ENCODE data around the gene NXNL1.

NXNL1 gene

DNA sequence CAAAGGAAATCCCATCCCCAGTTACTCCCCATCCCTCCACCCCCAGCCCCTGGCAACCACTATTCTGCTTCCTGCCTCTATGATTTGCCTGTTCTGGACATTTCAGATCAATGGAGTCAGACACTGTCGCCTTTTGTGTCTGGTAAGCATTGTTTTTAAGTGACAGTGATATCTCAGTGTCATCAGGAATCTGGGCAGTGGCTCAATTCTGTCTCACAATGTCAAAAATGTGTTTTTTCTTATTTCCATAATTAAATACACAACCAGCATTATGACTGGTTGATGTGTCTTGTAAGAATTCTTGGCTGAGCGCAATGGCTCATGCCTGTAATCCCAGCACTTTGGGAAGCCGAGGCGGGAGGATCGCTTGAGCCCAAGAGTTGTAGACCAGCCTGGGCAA, 30.6 kb upstream of the NXNL1 start:
- no peaks in the 10 kb centered on the region for H3K9me3 Mint-ChIP-seq
- H3K4me1 Mint-ChIP-seq (ENCODE audit: low read depth) = peaks cover 21% of the 10 kb centered on the region
- intact Hi-C loops (cut with micrococcal nuclease) = no loop called here
- no peaks in the 10 kb centered on the region for H3K27me3 Mint-ChIP-seq
- no peak overlapping the region for H3K4me3 Mint-ChIP-seq
- no peak overlapping the region for H3K27ac Mint-ChIP-seq
- peaks cover 72% of the 10 kb centered on the region for H3K36me3 Mint-ChIP-seq (ENCODE audit: low read depth)

DNA sequence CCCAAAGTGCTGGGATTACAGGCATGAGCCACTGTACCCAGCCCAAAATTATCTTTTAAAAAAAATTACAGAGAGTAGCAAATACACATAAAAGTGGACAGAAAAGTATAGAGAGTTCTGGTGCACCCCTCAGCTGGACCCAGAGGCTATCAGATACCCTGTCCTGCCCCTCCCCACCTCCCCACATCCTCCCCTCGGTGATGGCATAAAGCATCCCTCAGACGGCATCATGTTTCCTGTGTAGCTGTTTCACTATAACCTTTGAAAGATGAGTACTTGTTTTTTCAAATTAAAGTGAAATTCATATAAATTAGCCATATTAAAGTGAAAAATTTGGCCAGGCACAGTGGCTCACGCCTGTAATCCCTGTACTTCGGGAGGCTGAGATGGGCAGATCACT, 29.7 kb upstream of the NXNL1 start:
- Mint-ChIP-seq H3K9me3 (no peaks in the 10 kb centered on the region), H3K27ac (no peak overlapping the region), H3K4me3 (no peak overlapping the region), H3K27me3 (no peaks in the 10 kb centered on the region), H3K36me3 (ENCODE audit: low read depth) (peaks cover 64% of the 10 kb centered on the region), H3K4me1 (ENCODE audit: low read depth) (peaks cover 19% of the 10 kb centered on the region)
- intact Hi-C loops (cut with micrococcal nuclease) = no loop called here

DNA sequence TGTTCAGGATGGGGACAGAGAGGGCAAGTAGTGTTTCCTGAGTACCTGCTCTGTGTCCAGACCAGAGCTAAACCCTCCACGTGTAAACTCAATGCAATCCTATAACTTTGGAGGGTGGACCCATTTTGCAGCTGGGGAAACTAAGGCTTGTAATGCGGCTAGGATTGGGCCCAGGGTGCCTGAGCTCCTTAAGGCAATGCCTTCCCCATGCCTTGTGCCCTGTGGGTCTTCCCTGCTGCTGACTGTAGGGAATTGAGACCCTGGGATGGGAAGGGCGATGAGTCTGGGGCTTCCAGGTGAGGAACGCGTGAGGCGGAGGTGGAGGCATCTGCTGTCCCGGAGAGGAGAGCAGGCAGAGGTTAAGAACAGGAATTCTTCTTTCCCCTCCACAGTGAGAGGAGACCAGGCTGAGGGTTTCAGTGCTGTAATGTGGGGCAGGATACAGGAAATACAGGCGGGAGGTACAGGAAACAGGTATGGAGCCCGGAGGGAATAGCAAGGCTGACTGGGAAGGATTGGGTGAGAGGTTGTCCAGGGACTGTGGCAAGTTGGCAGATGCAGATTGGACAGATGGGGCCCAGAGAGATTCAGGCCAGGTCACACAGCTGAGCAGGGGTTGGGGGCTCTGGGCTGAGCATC, 28.8 kb upstream of the NXNL1 start:
- Mint-ChIP-seq H3K27me3 (no peaks in the 10 kb centered on the region), H3K4me1 (ENCODE audit: low read depth) (peaks cover 19% of the 10 kb centered on the region), H3K27ac (no peak overlapping the region), H3K4me3 (no peak overlapping the region), H3K9me3 (no peaks in the 10 kb centered on the region), H3K36me3 (ENCODE audit: low read depth) (peaks cover 65% of the 10 kb centered on the region)
- intact Hi-C loops (cut with micrococcal nuclease) = no loop called here

DNA sequence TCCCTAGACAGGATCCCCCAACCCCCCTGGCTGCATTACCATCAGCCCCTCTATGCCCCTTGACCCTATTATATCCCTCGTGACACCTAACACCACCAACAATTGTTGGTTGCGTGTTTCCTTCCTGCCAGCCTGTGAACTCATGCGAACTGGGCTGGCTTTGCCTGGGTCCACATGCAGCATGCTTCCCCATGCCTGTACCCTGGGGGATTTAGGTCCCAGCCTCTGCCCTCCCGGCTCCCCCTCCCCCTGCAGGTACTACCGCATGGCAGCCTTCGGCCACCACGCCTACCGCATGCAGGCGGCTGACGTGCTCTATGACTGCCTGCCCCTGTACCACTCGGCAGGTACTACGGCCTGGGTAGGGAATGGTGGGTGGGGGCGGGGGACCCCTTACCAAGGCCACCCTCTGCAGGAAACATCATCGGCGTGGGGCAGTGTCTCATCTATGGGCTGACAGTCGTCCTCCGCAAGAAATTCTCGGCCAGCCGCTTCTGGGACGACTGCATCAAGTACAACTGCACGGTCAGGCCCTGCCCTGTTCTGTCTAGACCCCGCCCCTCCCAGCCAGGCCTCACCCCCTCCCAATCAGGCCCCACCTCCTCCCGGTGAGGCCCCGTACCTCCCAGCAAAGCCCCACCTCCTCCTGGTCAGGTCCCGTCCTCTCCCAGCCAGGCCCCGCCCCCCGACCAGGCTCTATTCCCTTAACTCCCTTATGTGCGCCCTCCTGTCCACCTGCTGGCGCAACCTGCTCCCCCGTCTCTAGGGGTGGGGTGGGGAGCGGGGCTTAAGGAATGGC, 28.1 kb upstream of the NXNL1 start:
- Mint-ChIP-seq H3K9me3 (no peaks in the 10 kb centered on the region), H3K27me3 (no peaks in the 10 kb centered on the region), H3K36me3 (ENCODE audit: low read depth) (peaks cover 72% of the 10 kb centered on the region), H3K27ac (peak overlapping the region; percentile 40), H3K4me3 (peak overlapping the region; percentile 11), H3K4me1 (ENCODE audit: low read depth) (peaks cover 21% of the 10 kb centered on the region)
- intact Hi-C loops (cut with micrococcal nuclease) = no loop called here

DNA sequence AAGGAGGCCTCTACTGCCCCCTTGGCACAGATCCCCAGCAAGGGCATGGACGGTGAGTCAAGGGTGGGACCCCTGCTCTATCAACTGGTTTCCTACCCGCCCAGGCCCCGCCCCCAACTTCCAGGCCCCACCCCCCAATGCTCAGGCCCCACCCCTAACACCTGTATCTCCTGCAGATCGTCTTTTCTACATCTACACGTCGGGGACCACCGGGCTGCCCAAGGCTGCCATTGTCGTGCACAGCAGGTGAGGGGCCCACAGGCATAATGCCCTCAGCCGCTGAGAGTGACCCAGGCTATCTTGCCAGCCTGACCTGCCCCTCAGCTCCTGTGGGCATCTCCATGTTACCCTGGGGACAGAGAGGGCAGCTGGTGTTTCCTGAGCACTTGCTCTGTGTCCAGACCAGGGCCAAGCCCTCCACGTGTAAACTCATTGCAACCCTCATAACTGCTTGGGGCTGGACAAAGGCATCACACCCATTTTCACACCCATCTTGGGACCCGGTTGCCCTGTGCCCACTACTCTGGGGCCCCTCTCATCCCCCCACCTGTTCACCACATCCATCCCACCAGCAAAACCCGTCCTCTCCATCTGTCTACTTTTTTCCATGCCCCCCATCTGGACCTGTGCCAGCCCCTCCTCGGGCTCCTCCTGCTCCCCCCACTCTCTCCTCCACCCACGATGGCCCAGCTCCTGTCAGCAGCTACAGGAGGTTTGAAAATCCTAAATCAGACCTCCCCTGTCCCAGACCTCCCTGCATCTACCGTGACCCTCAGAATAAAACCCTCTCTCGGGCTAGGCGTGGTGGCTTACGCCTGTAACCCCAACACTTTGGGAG, 26.8 kb upstream of the NXNL1 start:
- Mint-ChIP-seq H3K36me3 (ENCODE audit: low read depth) (peaks cover 68% of the 10 kb centered on the region), H3K27me3 (no peaks in the 10 kb centered on the region), H3K4me3 (no peak overlapping the region), H3K27ac (peak overlapping the region; percentile 14), H3K4me1 (ENCODE audit: low read depth) (peaks cover 34% of the 10 kb centered on the region), H3K9me3 (no peaks in the 10 kb centered on the region)
- intact Hi-C loops (cut with micrococcal nuclease) = no loop called here

DNA sequence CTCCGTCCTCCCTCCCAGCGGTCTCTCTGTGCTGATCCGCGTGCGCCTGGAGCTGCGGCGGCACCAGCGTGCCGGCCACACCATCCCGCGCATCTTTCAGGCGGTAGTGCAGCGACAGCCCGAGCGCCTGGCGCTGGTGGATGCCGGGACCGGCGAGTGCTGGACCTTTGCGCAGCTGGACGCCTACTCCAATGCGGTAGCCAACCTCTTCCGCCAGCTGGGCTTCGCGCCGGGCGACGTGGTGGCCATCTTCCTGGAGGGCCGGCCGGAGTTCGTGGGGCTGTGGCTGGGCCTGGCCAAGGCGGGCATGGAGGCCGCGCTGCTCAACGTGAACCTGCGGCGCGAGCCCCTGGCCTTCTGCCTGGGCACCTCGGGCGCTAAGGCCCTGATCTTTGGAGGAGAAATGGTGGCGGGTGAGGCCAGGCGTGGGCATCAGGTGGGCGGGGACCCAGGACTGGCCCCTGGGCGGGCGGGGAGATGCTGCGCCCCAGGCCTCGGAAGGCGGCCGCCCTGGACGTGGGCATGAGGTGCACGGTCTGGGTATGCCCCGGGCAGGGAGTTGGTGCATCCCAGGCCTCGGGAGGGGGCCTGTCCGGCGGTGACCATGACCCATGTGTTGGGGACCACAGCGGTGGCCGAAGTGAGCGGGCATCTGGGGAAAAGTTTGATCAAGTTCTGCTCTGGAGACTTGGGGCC, 26.0 kb upstream of the NXNL1 start:
- intact Hi-C loops (cut with micrococcal nuclease) = no loop called here
- H3K9me3 Mint-ChIP-seq = no peaks in the 10 kb centered on the region
- H3K36me3 Mint-ChIP-seq (ENCODE audit: low read depth) = peaks cover 61% of the 10 kb centered on the region
- H3K4me1 Mint-ChIP-seq (ENCODE audit: low read depth) = peaks cover 41% of the 10 kb centered on the region
- no peak overlapping the region for H3K4me3 Mint-ChIP-seq
- no peak overlapping the region for H3K27ac Mint-ChIP-seq
- no peaks in the 10 kb centered on the region for H3K27me3 Mint-ChIP-seq

DNA sequence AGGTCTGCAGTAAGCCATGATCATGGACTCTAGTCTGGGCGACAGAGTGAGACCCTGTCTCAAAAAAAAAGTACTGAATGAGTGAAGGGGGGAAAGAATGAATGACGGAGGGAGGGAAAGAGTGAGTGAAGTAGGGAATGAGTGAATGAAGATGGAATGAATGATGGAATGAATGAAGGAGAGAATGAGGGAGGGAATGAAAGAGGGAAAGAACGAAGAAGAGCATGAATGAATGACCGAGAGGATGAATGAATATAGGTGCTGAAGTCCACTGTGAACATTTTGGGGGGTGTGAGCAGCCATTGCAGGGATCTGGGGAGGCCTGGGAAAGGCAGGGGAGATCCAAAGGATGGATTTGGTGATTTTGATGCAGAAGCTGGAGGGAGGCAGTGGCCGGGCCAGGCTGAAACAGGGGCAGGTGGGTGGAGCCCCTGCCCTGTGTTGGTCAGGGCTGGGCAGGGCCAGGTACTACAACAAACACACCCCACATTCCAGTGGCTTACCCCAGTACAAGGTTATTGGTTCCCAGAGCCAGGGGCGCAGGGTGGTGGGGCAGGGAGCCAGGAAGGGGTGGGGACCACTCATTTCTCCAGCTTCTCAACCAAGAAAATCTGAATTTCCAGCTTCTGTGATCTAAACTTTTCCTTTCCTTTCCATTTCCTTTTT, 23.9 kb upstream of the NXNL1 start:
- H3K27ac Mint-ChIP-seq = no peak overlapping the region
- H3K4me1 Mint-ChIP-seq (ENCODE audit: low read depth) = peaks cover 52% of the 10 kb centered on the region
- H3K9me3 Mint-ChIP-seq = no peaks in the 10 kb centered on the region
- intact Hi-C loops (cut with micrococcal nuclease) = no loop called here
- peaks cover 44% of the 10 kb centered on the region for H3K36me3 Mint-ChIP-seq (ENCODE audit: low read depth)
- no peak overlapping the region for H3K4me3 Mint-ChIP-seq
- H3K27me3 Mint-ChIP-seq = no peaks in the 10 kb centered on the region

DNA sequence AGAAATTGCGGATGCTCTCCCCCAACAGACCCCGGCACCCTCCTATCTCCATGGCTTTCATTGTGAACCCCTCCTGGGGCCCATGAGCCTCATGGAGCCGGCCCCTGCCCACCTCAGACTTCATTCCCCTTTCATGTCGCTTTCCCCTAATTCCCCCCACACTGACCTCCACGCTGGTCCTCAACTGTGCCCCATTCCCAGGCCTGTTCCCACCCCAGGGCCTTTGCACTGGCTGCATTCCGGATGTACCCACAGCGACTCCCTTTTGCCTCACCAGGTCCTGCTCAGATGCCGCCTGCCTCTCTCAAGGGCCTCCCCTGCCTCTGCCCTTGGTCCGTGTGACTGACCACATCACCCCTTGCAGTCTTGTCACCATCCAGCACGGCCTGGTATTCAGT, 22.9 kb upstream of the NXNL1 start:
- H3K27ac Mint-ChIP-seq = no peak overlapping the region
- intact Hi-C loops (cut with micrococcal nuclease) = no loop called here
- no peak overlapping the region for H3K4me3 Mint-ChIP-seq
- no peaks in the 10 kb centered on the region for H3K9me3 Mint-ChIP-seq
- peaks cover 52% of the 10 kb centered on the region for H3K4me1 Mint-ChIP-seq (ENCODE audit: low read depth)
- H3K36me3 Mint-ChIP-seq (ENCODE audit: low read depth) = peaks cover 37% of the 10 kb centered on the region
- H3K27me3 Mint-ChIP-seq = no peaks in the 10 kb centered on the region

DNA sequence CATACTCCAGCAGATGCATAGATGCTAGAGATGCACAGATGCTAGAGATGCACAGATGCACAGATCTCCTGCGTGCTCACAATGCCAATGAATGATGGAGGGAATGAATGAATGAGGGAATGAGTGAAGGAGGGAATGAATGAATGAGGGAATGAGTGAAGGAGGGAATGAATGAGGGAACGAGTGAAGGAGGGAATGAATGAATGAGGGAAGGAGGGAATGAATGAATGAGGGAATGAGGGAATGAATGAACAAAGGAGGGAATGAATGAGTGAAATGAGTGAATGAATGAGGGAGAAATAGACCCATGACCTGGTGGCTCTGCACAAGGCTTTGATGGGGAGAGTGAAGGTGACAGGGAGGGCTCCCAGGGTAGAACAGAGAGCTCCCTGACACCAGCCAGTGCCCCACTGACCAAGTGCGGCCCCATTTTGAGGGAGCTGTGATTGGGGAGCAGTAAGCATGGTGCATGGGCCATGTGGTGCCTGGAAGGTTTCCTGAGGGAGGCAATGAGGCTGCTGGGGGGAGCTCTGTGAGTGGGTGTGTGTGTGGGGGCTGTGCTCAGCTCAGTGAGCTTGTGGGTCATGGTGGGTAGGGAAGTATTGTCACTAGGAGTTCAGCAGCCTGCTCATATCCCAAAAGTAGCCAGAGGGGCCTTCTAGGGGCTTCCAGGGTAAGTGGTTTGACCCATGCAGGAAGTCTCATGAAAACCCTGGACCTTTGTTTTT, 22.3 kb upstream of the NXNL1 start:
- Mint-ChIP-seq H3K27me3 (no peaks in the 10 kb centered on the region), H3K36me3 (ENCODE audit: low read depth) (peaks cover 31% of the 10 kb centered on the region), H3K4me3 (no peak overlapping the region), H3K4me1 (ENCODE audit: low read depth) (peaks cover 47% of the 10 kb centered on the region), H3K27ac (no peak overlapping the region), H3K9me3 (no peaks in the 10 kb centered on the region)
- intact Hi-C loops (cut with micrococcal nuclease) = no loop called here

DNA sequence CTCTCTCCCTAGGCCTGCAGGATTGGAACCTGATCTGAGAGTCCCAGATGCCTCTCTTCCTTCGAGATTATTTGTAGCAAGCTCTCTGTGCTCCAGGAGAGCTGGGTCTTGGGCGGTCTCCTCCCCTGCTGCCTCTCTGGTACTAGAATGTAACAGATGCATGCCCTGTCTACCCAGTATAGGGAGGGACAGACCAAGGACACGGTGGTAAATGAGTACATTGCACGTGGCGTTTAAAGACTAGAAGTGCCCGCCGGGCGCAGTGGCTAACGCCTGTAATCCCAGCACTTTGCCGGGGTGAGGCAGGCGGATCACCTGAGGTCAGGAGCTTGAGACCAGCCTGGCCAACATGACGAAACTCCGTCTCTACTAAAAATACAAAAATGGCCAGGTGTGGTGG, 21.3 kb upstream of the NXNL1 start:
- H3K27me3 Mint-ChIP-seq = no peaks in the 10 kb centered on the region
- intact Hi-C loops (cut with micrococcal nuclease) = no loop called here
- no peak overlapping the region for H3K4me3 Mint-ChIP-seq
- H3K4me1 Mint-ChIP-seq (ENCODE audit: low read depth) = peaks cover 39% of the 10 kb centered on the region
- peaks cover 20% of the 10 kb centered on the region for H3K36me3 Mint-ChIP-seq (ENCODE audit: low read depth)
- no peaks in the 10 kb centered on the region for H3K9me3 Mint-ChIP-seq
- H3K27ac Mint-ChIP-seq = no peak overlapping the region

DNA sequence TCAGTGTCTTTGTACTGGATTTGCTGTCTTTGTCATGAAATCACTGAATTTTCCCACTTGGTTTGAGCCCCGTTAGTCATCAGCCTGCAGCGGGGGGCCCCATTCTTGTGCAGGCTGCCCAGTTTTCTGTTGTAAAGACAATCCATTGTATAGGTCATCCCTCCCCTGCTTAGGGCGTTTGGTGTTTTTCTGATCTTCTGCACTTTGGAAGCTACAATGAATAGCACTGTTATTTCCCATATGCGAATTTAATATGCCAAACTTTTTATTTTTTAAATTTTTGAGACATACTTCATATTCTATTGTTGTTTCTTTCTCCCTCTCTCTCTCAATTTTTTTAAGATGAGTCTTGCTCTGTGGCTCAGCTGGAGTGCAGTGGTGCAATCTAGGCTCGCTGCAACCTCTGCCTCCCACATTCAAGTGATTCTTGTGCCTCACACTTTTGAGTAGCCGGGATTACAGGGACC, 18.6 kb upstream of the NXNL1 start:
- Mint-ChIP-seq H3K4me1 (ENCODE audit: low read depth) (peaks cover 53% of the 10 kb centered on the region), H3K9me3 (no peaks in the 10 kb centered on the region), H3K36me3 (ENCODE audit: low read depth) (peaks cover 9% of the 10 kb centered on the region), H3K27ac (peak overlapping the region; percentile 44), H3K27me3 (no peaks in the 10 kb centered on the region), H3K4me3 (no peak overlapping the region)
- intact Hi-C loops (cut with micrococcal nuclease) = no loop called here

DNA sequence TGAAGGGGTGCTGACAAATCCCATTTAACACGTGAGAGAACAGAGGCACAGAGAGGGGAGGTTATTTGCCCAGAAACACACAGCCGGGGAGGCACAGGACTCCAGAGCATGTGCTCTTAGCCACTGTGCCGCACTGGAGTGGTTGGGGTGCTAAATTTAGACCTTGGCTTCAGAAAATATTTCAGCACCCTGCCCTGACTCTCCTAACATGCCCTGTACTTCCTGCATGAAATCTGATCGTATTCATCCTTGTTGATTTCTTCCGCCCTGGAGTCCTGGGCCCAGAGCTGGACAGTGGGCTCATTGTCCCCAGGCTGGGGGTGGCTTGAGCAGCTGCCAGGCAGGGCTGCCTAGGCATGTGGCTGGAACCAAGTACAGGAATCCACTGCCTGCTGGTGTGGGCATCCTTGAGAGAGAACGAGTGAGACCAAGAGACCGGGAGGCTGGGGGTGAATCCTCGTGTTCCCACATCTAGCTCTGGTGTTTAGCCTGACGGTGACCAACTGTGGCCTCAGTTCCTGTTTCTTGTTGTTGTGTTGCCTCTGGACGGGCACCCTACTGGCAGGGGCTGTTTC, 14.9 kb upstream of the NXNL1 start:
- H3K4me3 Mint-ChIP-seq = peak overlapping the region; percentile 64
- no peaks in the 10 kb centered on the region for H3K27me3 Mint-ChIP-seq
- peak overlapping the region; percentile 89 for H3K27ac Mint-ChIP-seq
- intact Hi-C loops (cut with micrococcal nuclease) = no loop called here
- no peaks in the 10 kb centered on the region for H3K9me3 Mint-ChIP-seq
- H3K4me1 Mint-ChIP-seq (ENCODE audit: low read depth) = peaks cover 58% of the 10 kb centered on the region
- peaks cover under 1% of the 10 kb centered on the region for H3K36me3 Mint-ChIP-seq (ENCODE audit: low read depth)

All from dendritic cell treated with granulocyte-macrophage colony-stimulating factor and Interleukin-4, amounts not matched to agents 40 ng/mL and 50 ng/mL, for 4 days (primary cell).